HTERT RPE-1 (cell line): ENCODE measurements around the gene TATDN3.
"Not testable (repeated sequence)": the region's sequence is repeated elsewhere in the genome, so short reads cannot be mapped to it uniquely, and the experiment has no call there.

Experiments
- in situ Hi-C: fragments of 300-500 bp; cut with MboI; formaldehyde crosslinking; loops from 4 replicates; pipeline ENCODE4 v1.14.3; 2020; ENCODE audit warnings: low sequenced_read_pairs

TATDN3 gene

GRCh38 chr1:212827831-212828278 is 36.2 kb downstream of the TATDN3 start:
- in situ Hi-C loops = no loop called here

DNA sequence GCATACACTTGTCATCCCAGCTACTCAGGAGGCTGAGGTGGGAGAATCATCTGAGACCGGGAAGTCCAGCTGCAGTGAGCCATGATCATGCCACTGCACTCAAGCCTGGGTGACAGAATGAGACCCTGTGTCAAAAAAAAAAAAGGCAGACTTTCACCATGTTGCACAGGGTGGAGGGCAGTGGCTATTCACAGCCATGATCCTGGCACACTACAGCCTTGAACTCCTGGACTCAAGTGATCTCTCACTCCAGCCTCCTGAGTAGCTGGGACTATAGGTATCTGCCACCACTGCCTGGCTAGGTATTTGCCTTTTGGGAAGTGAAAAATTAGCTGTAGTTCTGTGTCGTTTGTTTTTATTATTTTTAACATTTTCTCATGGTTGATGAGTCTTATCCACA is 36.7 kb downstream of the TATDN3 start:
- in situ Hi-C loops = no loop called here

DNA sequence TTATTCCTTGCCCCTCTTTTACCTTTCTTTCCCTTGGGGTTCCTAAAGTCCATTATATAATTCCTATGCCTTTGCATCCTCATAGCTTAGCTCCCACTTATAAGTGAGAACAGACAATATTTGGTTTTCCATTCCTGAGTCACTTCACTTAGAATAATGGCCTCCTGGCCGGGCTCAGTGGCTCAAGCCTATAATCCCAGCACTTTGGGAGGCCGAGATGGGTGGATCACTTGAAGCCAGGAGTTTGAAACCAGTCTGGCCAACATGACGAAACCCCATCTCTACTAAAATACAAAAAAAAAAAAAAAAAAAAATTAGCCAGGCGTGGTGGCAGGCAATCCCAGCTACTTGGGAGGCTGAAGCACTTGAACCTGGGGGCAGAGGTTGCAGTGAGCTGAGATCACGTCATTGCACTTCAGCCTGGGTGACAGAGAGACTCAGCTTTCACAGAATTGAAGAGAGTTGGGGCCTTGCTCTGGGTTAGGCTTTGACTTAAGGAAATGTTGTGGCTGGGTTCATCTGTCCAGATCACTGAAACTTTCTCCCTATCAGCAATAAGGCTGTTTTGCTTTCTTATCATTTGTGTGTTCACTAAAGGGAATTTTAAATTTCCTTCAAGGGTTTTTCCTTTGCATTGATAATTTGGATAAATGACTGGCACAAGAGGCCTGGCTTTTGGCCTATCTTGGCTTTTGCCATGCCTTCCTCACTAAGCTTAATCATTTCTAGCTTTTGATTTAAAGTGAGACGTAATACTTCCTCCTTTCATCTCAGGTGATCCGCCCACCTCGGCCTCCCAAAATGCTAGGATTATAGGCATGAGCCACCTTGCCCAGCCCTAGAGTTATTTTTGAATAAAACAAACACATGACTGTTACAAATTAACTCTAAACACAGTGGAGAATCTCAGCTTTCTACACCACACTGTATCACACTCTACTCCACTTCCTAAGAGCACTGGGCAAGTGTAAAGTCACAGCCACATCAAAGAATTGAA is 41.8 kb downstream of the TATDN3 start:
- in situ Hi-C loops = not testable (repeated sequence)

- in situ Hi-C loops = no loop called here
These were observed 46.5 kb downstream of the TATDN3 start for GRCh38 chr1:212838145-212838544.

DNA sequence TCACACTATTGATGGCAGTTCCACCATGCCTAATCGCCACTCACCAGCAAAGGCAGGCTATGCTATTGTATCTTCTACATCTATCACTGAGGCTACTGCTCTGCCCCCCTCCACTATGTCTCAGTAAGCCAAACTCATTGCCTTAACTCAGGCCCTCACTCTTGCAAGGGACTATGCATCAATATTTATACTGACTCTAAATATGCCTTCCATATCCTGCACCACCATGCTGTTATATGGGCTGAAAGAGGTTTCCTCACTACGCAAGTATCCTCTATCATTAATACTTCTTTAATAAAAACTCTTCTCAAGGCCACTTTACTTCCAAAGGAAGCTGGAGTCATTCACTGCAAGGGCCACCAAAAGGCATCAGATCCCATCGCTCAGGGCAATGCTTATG is 52.8 kb downstream of the TATDN3 start:
- in situ Hi-C loops = not testable (repeated sequence)

DNA sequence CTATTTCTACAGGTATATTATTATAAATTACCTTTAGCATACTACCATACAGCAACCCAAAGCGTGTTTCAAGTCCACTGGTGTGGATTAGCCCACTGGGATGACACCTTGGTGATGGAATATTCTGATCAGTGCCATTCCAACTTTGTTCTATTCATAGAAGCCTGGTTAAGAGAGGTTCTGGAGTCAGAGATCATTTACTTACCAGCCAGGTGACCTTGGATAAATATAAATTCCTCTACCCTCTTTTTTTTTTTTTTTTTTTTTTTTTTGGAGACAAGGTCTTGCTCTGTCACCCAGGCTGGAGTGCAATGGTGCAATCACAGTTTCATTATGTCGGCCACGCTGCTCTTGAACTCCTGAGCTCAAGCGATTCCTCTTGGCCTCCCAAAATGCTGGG is 55.9 kb downstream of the TATDN3 start, which contains the start of gene SPATA45:
Gene SPATA45, minus strand, starts transcription at position 101 of the 400 bp plus-strand sequence. CDS start 11,500 bp downstream, outside the sequence.
- in situ Hi-C loops = no loop called here

DNA sequence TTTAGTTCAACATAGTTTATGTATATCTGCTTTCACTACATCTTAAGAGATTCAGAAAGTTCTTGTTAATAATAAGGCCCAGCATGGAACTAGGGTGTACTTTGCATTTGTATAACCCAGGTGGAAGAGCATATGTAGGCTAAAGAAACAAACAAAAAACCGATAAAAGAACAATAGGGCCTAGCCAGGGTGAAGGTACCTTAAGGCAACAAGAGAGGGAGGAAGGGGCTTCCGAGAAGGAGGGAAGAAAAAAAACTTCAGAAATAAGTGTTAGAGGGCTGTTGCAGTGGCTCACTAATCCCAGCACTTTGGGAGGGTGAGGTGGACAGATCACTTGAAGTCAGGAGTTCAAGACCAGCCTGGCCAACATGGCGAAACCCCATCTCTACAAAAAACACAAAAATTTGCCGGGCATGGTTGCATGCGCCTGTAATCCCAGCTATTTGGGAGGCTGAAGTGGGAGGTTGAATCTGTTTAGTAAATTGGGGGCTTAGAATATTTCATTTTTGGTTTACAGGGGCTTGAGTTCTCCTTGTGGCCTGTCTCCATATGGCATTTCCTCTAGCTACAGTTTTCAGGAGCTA is 60.5 kb downstream of the TATDN3 start:
- in situ Hi-C loops = no loop called here

DNA sequence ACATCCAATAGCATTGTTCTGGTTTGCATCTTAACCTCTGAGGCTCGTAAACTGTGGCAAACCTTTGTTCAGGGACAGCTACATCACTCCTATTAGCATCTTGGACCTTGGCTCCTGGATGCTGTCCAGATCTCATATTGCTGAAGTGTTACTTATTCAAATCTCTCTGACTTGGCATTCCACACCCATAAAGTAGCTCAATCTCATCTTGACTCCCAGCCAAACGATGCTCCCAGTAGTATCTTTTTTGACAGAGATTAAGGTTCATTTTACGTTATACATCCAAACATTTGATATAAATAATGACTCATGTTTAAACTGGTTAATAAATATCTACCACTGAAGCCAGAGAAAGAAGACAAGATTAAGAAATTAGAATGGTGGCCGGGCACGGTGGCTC is 62.0 kb downstream of the TATDN3 start:
- in situ Hi-C loops = no loop called here

DNA sequence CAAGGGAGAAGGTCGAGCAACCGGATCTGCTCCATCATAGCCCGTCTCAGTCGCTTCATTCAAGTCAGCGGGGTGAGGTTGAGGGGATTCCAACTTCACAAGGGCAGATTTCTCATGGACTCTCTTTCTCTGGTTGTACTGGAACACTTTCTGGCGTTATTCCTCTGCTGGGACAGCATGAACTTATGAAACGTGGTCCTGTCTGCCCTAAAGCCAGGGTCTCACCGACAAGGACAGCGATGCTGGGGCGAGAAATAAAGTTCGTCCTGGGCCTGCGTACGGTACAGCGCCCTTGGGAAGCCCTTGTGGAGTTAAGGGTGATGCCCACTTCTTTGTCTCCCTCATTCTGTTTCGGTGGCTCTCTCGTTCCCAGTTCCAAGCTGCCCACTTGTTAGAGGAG is 65.1 kb downstream of the TATDN3 start:
- in situ Hi-C loops = no loop called here

DNA sequence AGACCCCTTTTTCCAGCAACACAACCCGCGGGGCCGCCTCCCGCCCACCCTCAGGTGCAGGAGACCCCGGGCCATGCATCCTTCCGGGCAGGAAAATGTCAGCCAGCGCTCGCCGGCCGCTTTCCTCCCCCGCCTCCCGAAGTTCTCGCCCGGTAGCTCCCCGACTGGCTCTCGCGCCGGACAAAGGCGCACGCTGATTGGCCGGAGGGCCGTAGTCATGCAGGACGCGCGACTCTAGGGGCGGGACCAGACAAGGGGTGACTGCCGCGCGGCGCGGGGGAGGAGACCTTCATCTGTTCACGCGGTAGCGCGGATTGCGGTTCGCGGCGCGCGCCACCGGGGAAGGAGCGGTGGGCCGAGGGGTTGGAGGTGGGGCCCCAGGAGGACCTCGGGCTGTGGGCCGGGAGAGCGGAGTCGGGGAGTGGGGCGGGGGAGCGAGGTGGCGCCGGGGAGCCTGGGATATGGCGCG is 66.3 kb downstream of the TATDN3 start, which contains the start of gene FLVCR1:
Gene FLVCR1, plus strand, starts transcription at position 284 of the 469 bp plus-strand sequence. Its CDS starts 178 bp downstream, at position 462.
- in situ Hi-C loops = no loop called here

DNA sequence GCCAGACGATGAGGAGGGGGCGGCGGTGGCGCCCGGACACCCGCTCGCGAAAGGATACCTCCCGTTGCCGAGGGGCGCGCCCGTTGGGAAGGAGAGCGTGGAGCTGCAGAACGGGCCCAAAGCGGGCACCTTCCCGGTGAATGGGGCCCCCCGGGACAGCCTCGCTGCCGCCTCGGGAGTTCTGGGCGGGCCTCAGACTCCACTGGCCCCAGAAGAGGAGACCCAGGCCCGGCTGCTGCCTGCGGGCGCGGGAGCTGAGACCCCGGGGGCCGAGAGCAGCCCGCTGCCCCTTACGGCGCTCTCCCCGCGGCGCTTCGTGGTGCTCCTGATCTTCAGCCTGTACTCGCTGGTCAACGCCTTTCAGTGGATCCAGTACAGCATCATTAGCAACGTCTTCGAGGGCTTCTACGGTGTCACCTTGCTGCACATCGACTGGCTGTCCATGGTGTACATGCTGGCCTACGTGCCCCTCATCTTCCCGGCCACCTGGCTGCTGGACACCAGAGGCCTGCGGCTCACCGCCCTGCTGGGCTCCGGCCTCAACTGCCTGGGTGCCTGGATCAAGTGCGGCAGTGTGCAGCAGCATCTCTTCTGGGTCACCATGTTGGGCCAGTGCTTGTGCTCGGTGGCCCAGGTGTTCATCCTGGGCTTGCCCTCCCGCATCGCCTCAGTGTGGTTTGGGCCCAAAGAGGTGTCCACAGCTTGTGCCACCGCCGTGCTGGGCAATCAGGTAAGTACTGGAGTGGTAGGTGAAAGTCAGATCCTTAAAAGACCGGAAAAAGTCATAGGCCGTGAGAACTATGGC is 67.0 kb downstream of the TATDN3 start:
- in situ Hi-C loops = no loop called here

- in situ Hi-C loops = no loop called here
These were observed 69.3 kb downstream of the TATDN3 start for GRCh38 chr1:212860713-212861581.

DNA sequence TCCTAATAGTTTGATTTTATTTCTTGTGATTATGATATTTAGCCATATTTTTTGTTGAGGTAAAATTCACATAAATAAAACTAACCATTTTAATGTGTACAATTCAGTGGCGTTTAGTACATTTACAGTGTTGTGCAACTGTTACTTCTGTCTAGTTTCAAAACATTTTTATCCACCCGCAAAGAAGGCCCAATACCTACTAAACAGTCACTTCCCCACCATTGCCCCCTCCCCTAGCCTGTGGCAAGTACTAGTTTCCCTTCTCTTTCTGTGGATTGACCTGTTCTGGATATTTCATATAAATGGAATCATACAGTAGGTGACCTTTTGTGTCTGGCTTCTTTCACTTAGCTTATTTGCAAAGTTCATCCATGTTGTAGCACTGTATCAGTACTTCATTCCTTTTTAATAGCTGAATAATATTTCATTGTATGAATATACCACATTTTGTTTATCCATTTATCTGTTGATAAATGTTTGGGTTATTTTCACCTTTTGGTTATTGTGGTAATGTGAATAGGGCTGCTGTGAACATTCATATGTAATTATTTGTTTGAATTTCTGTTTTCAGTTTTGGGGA is 70.5 kb downstream of the TATDN3 start:
- in situ Hi-C loops = no loop called here

- in situ Hi-C loops = not testable (repeated sequence)
These were observed 71.7 kb downstream of the TATDN3 start for GRCh38 chr1:212863345-212863744.

DNA sequence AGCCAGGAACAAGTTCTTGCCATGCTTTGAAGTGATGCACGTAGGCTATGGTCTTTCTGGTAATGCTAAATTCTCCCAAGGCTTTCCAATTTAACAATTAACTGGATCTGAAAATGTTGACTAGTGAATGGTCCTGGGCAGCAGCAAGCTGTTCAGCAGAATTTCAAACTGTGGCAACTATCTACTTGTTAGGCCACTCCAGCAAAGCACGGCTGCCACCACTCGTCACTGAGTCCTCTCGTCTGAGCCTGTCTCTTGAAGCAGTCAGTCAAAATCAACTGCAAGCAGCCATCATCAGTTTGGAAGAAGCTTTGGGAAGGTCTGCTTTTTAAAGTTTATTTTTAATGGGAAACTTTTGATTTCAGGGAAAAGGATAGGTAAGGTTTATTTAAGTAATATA is 72.5 kb downstream of the TATDN3 start:
- in situ Hi-C loops = no loop called here
